GDM1 (cell line): Measurements from ENCODE around the gene NHLRC4.

ENCODE experiments used
- DNase-seq: peaks from one replicate; lab custom pipeline; 2025; lab: John Stamatoyannopoulos, UW

The NHLRC4 gene

GRCh38 chr16:553601-554296 is 13.1 kb upstream of the NHLRC4 start:
- no peak for DNase-seq

DNA sequence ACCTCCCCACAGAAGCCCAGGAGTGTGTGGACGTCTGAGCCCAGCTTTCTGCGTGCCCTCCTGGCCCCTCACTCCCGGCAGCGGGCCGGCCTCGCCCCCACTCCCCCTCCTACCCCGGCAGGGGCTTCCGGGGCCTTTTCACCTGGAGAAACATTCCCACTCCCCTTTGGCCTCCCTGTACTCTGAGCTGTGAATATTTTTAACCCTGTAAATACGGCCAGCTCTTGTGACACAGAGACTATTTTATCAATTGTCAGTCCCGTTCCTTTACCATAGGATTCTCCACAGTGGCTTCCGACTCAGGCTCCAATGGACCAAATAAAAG is 12.5 kb upstream of the NHLRC4 start:
- no peak for DNase-seq

- no peak for DNase-seq
Measured at GRCh38 chr16:554640-555365, 12.0 kb upstream of the NHLRC4 start.

- no peak for DNase-seq
Measured at GRCh38 chr16:555528-556473, 11.0 kb upstream of the NHLRC4 start.

DNA sequence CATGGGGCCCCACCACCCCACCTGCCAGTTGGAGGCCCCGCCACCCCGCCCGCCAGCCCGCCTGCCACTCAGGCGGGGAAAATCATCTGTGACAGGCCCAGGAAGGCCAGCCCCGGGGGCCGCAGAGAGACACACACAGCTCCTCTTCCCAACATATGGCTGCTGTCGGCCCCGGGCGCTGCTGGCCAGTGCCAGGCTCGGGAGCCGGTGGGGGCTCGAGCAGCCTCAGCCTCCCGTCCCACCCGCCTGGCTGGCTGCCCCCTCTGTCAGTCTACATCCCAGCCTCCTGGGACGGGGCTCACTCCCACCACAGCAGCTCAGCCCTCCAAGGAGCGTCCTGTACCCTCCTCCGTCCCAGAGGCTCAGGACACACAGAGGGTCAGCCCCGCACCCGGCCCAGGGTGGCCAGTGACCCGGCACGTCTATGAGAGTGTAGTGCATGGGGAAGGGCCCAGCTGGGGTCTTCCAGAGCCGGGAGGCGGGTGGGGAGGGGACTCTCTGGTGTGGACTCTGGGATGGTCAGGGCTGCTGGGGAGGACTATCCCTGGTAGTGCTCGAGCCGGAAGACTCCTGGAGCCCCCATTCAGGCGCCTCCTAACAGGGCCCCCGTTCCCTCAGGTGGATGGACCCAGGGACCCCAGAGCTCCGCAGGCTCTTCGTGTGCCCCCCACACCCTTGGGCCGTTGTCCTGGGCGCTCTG is 10.2 kb upstream of the NHLRC4 start:
- DNase-seq: no peak

GRCh38 chr16:557463-558297 is 9.1 kb upstream of the NHLRC4 start:
- no peak for DNase-seq

- no peak for DNase-seq
Measured at GRCh38 chr16:558298-559020, 8.3 kb upstream of the NHLRC4 start.

GRCh38 chr16:559021-559380 is 7.8 kb upstream of the NHLRC4 start:
- DNase-seq: no peak

- no peak for DNase-seq
Measured at GRCh38 chr16:559411-560203, 7.2 kb upstream of the NHLRC4 start.

DNA sequence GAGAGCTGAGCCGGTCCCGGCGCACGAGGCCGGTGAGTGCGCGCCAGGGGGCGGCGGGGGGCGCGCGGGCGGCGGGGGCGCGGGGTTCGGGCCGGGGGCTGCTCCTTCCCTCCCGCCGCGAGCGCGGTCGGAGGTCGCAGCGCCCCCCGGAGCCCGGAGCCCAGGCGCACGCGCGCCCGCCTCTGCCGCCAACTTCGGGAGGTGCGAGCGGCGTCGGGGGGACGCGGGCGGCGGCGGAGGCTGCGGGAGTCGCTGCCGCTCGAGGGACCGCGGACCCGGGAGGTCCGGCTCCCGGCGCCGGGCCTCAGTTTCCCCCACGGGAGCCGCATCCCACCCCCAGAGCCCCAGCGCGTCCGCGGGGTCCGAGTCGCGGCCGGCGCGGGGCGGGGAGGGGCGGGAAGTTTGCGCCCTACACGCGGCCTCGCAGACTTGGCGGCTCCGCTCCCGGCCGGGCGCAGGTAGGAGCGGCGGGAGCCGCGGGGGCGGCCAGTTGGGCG is 6.6 kb upstream of the NHLRC4 start, which contains the start of gene PRR35:
TSS of gene PRR35 (plus strand) at position 191 of the 497 bp plus-strand sequence. CDS start 2,901 bp downstream, outside the sequence.
- DNase-seq: no peak

DNA sequence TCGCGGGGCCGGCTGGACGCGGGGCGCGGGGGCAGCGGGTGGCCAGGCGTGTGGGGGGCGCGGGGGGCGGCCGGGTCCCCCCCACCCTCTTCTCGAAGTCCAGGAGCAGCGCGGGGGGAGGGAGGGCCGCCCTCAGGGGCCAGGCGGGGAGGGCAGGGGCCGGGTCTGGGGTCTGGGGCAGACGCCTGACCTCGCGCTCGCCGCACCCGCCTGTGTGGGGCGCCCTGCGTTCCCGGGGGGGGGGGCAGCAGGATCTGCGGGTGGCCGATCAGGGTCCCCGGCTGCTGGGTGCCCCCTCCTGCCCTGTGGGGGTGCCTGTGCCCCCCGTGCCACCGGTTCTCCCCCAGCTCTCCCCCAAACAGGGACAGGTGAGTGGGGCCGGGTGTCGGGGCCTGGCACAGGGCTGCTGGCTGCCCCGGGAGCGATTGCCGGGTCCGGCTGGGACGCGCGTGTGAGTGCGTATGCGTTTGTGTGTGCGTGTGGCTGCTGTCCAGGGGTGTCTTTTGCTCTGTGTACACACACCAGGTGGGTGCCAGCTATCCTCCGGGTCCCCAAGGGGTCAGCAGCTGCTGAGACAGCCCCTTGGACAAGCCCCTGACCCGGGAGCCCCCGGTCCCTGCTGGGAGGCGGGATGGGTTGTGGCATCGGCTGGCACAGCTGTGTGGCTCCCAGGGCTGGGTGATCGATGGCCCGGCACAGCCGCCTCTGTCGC is 5.9 kb upstream of the NHLRC4 start:
- DNase-seq: no peak

GRCh38 chr16:561413-561794 is 5.4 kb upstream of the NHLRC4 start:
- no peak for DNase-seq

DNA sequence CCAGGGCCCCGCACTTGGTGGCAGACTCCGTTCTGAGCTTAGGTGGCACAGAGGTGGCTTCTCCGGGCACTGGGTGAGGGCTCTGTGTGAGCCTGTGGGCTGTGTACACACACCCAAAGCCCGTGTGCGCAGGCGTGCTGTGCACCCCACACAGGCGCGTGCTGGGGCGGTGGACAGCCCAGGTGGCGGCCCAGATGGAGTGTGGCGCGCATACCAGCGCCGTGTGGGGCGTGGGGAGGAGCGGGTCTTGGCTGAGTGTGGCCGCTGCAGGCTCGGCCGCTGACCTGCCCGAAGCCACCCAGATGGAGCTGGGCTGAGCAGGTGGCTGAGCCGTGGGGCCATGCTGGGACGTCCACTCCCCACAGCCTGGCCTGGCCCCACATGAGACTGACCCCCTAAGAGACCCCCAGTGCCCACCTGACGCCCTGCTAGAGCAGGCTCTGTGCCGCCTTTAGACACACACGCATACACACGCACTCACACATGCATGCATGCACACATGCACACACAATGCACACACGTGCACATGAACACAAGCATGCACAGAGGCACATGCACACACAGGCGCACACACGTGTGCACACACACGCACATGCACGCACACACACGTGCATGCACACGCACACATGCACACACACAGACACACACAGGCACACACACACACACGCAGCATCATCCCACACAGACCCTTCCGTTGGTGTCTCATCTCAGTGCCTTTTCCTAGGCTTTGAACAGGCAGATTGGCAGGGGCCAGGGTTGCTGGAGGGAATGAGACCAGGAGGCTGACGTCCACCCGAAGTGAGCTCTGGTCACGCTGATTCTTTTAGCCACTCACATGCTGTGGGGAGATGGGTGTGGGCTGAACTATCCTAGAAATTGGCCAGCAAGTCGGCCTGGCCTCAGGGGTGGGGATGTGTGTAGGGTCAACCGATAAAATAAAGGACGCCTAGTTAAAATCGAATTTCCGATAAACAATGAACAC is 4.6 kb upstream of the NHLRC4 start:
- DNase-seq: no peak

DNA sequence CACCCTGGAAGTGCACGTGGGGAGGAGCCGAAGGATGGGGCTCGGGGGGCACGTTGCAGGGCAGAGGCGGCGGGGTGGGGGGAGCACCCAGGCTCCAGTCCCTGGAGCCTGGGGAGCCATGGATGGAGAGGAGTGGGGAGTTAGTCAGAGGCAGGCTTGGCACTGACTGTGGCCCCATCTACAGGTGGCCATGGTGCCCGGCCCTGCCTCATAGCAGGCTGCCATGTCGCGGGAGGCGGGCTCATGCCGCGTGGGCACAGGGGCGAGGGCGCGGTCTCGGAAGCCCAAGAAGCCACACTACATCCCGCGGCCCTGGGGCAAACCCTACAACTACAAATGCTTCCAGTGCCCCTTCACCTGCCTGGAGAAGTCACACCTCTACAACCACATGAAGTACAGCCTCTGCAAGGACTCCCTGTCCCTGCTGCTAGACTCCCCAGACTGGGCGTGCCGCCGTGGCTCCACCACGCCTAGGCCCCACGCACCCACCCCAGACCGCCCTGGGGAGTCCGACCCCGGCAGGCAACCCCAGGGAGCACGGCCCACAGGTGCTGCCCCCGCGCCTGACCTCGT is 3.6 kb upstream of the NHLRC4 start:
- no peak for DNase-seq

DNA sequence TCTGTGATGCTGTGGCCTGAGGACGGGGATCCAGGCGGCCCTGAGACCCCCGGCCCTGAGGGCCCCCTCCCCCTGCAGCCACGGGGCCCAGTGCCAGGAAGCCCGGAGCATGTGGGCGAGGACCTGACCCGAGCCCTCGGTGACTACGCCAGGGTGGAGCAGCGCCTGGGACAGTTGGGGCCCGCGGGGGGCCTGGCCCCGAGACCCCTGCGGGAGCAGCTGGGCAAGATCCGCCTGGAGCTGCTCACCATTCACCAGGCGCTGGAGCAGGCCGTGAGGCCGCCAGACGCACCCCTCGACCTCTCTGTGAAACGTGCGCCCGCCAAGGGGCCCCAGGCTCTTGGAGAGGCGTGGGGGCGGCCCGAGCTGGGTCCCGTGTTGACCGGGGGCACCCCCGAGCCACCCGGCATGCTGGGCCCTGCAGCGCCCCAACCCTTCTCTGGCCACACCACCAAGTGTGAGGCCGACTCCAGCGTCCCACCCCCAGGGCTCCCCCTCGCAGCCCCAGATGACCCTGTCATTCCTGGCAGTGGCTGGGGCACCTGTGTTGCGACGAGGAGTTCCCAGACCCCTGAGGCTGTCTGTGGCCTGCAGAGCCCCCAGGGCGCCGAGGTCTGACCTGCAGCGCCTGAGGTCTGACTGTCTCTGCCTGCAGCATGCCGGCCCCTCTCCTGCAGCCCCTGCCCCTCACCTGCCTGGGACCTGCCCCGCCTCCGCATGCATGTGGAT is 2.0 kb upstream of the NHLRC4 start:
- DNase-seq: no peak
